HepG2 (cell line): Measurements from ENCODE around the gene TANC1. TPM values are rescaled to one million over a fixed set of nuclear protein-coding genes. Genes with fewer than 3 reads are reported as not detected.

Experiments
- ATAC-seq: fragments of 200-7000 bp; cut with Tn5 transposase; 3 replicates; pipeline ENCODE4 v1.9.1; 2020; ENCODE audit warnings: mild to moderate bottlenecking, moderate library complexity
- BruUV-seq: library from RNA; stranded (reverse); fragments of 400-500 nt; replicated peaks from 2 replicates; lab custom pipeline; 2021; lab: Mats Ljungman, UMichigan
- CTCF ChIA-PET: fragments of 300-600 bp; formaldehyde crosslinking; extraction: SDS; loops from one replicate; lab custom pipeline; 2021; ENCODE audit warnings: low total read pairs, inconsistent platforms, low intra/inter-chr PET ratio; lab: Yijun Ruan, JAX
- POLR2A ChIA-PET: fragments of 350-600 bp; sonication (Branson Sonifier 250); formaldehyde crosslinking; loops from one replicate; lab custom pipeline; 2020; ENCODE audit warnings: antibody characterized with exemption, inconsistent platforms; lab: Yijun Ruan, JAX
- DNase-seq: peaks from one replicate; pipeline ENCODE4 v3.0.0-alpha.2; 2015; ENCODE audit warnings: low spot score
- FAIRE-seq: peaks from 3 replicates; lab custom pipeline; 2011; peaks lifted over from hg19 to GRCh38; lab: Jason Lieb, UNC
- H2AFZ ChIP-seq: one replicate; pipeline ENCODE4 v1.6.1; 2011; ENCODE audit warnings: low read length, inconsistent platforms
- H3K27ac ChIP-seq: fragments of 300-600 bp; 3 replicates; pipeline ENCODE4 v1.8.0; 2011; ENCODE audit warnings: mixed run types, mild to moderate bottlenecking, mixed read lengths, low read length, inconsistent platforms; ENCODE audit not compliant: insufficient read depth; ENCODE audit errors: extremely low read length
- H3K27me3 ChIP-seq, 2 experiments: fragments of 200-600 bp in 1 of 2; 2 replicates in 1 of 2; 3 replicates in 1 of 2; pipeline versions ENCODE4 v1.6.0 to v1.8.0; 2011; ENCODE audit warnings: low read length in 2 of 2, mild to moderate bottlenecking in 2 of 2, moderate library complexity in 2 of 2, inconsistent platforms in 1 of 2; ENCODE audit not compliant: insufficient read depth in 2 of 2, control insufficient read depth in 1 of 2
- H3K36me3 ChIP-seq, 2 experiments: fragments of 200-600 bp in 1 of 2; replicated peaks in 1 of 2; 2 replicates in 1 of 2; 3 replicates in 1 of 2; pipeline versions ENCODE4 v1.5.1 to v1.8.0; 2011; ENCODE audit warnings: low read length in 2 of 2, inconsistent platforms in 1 of 2; ENCODE audit not compliant: insufficient read depth in 2 of 2, control insufficient read depth in 1 of 2
- H3K4me1 ChIP-seq: 2 replicates; pipeline ENCODE4 v1.5.1; 2012; ENCODE audit warnings: low read length, inconsistent platforms; ENCODE audit not compliant: insufficient read depth
- H3K4me2 ChIP-seq: 2 replicates; pipeline ENCODE4 v1.6.0; 2011; ENCODE audit warnings: low read depth, low read length, inconsistent platforms
- H3K4me3 ChIP-seq, 3 experiments: fragments of 200-600 bp in 1 of 3; sonication (generic), shearing (Covaris generic) in 1 of 3; replicated peaks in 1 of 3; 2 replicates each; pipeline ENCODE4 v1.5.1; 2011 to 2016; ENCODE audit warnings: low read length in 3 of 3, inconsistent platforms in 2 of 3, low read depth in 2 of 3, mild to moderate bottlenecking in 2 of 3, control low read depth in 1 of 3, mixed read lengths in 1 of 3; ENCODE audit not compliant: insufficient read depth in 1 of 3
- H3K79me2 ChIP-seq: one replicate; pipeline ENCODE4 v1.6.1; 2011; ENCODE audit warnings: low read length, inconsistent platforms; ENCODE audit not compliant: insufficient read depth
- H3K9ac ChIP-seq: 2 replicates; pipeline ENCODE4 v1.6.0; 2011; ENCODE audit warnings: mild to moderate bottlenecking, low read depth, low read length, inconsistent platforms; ENCODE audit not compliant: insufficient read depth
- H3K9me3 ChIP-seq: 2 replicates; pipeline ENCODE4 v1.5.1; 2012; ENCODE audit warnings: mild to moderate bottlenecking, low read length
- H4K20me1 ChIP-seq: 2 replicates; pipeline ENCODE4 v1.6.0; 2011; ENCODE audit warnings: inconsistent platforms, mild to moderate bottlenecking, low read length, moderate library complexity; ENCODE audit not compliant: insufficient read depth
- MAX ChIP-seq: IDR thresholded peaks from 2 replicates; pipeline ENCODE4 v1.6.1; 2012; ENCODE audit warnings: inconsistent platforms
- MYC ChIP-seq: sonication (generic); formaldehyde crosslinking; IDR thresholded peaks from 2 replicates; pipeline ENCODE4 v1.9.0; 2021; ENCODE audit warnings: missing genetic modification reagents, borderline replicate concordance
- NFIC ChIP-seq: IDR thresholded peaks from 2 replicates; pipeline ENCODE4 v1.6.1; 2012; ENCODE audit warnings: mild to moderate bottlenecking, low read length, inconsistent platforms
- ONECUT2 ChIP-seq: sonication (generic); formaldehyde crosslinking; IDR thresholded peaks from 2 replicates; pipeline ENCODE4 v1.4.0; 2020; ENCODE audit warnings: missing genetic modification reagents
- PAF1 ChIP-seq: IDR thresholded peaks from 2 replicates; pipeline ENCODE4 v1.6.1; 2016; ENCODE audit warnings: missing genetic modification reagents, missing compliant biosample characterization
- ZNF235 ChIP-seq: sonication (generic); formaldehyde crosslinking; IDR thresholded peaks from 2 replicates; pipeline ENCODE4 v1.8.1; 2023; ENCODE audit warnings: mild to moderate bottlenecking, missing genetic modification reagents, borderline replicate concordance
- ZNF280D ChIP-seq: sonication (generic); formaldehyde crosslinking; IDR thresholded peaks from 2 replicates; pipeline ENCODE4 v1.5.1; 2020; ENCODE audit warnings: mild to moderate bottlenecking, missing genetic modification reagents
- ZNF839 ChIP-seq: sonication (generic); formaldehyde crosslinking; IDR thresholded peaks from 2 replicates; pipeline ENCODE4 v1.4.0; 2020; ENCODE audit warnings: missing genetic modification reagents, mild to moderate bottlenecking, borderline replicate concordance
- ZSCAN20 ChIP-seq: sonication (generic); formaldehyde crosslinking; IDR thresholded peaks from 2 replicates; pipeline ENCODE4 v1.4.0; 2020; ENCODE audit warnings: missing genetic modification reagents, mild to moderate bottlenecking, borderline replicate concordance
- WGBS: methylation state at CpG from one replicate; pipeline ENCODE4 v1.1.6; 2017; ENCODE audit warnings: low lambda C conversion rate; 5-methylcytosine and 5-hydroxymethylcytosine counted together
- in situ Hi-C: cut with HindIII; loops from 2 replicates; pipeline ENCODE4 v1.10.0; 2017; ENCODE audit warnings: low pct_unique_long_range_greater_than_20kb; ENCODE audit not compliant: extremely low pct_ligation_motif_present
- intact Hi-C: fragments of 100-400 bp; cut with micrococcal nuclease; formaldehyde crosslinking; loops from one replicate; pipeline ENCODE4 v1.10.0; 2022; ENCODE audit not compliant: unreplicated experiment
- polyA plus RNA-seq, 8 experiments: library from polyadenylated mRNA; depleted of rRNA in 3 of 8; stranded (reverse) in 7 of 8; unstranded in 1 of 8; fragments of >200 nt; fragmentation: Illumina TruSeq in 4 of 8; extraction: Trizol in 4 of 8; gene quantifications; 2 replicates each; pipeline versions ENCODE4 v1.2.1 to v1.2.3, GENCODE V29; 2011 to 2016; ENCODE audit warnings: low read depth in 4 of 8, missing spikeins in 1 of 8, mixed read lengths in 1 of 8; ENCODE audit not compliant: insufficient read depth in 1 of 8
- total RNA-seq, 5 experiments: library from RNA; depleted of rRNA; stranded (reverse); fragments of >200 nt; fragmentation: Illumina TruSeq; extraction: Trizol; gene quantifications; 2 replicates each; pipeline ENCODE4 v1.2.3, GENCODE V29; 2016; ENCODE audit warnings: low read depth in 1 of 5

The TANC1 gene
- total and polyA plus RNA-seq, 2 of the 13 experiments (the other 11 are each of a cell fraction or from before 2014, with no cell fraction given) = 2.3 to 5.6 TPM

GRCh38 chr2:159137511-159138241 is 169.2 kb downstream of the TANC1 start (continued):
- TF ChIP-seq ZSCAN20 (CRISPR knock-in tag) (no peak), MYC (CRISPR knock-in tag) (no peak), NFIC (no peak), ONECUT2 (CRISPR knock-in tag) (no peak), MAX (no peak), ZNF235 (no peak), ZNF839 (CRISPR knock-in tag) (no peak), PAF1 (CRISPR knock-in tag) (no peak)

GRCh38 chr2:159138642-159139182 is 170.3 kb downstream of the TANC1 start:
- Histone ChIP-seq H4K20me1 (no peaks in the 10 kb centered on the region), H3K27me3 (no peaks in the 10 kb centered on the region), H3K9me3 (no peaks in the 10 kb centered on the region), H3K4me3 (no peak overlapping the region), H3K27ac (no peak overlapping the region), H2AFZ (no peak overlapping the region), H3K4me2 (no peak overlapping the region), H3K9ac (no peak overlapping the region), H3K4me1 (no peaks in the 10 kb centered on the region), H3K36me3 (no peaks in the 10 kb centered on the region), H3K79me2 (no peaks in the 10 kb centered on the region)
- 54% methylated on average over 5 of the region's 5 CpGs for WGBS
- POLR2A ChIA-PET = no interaction called here
- intact Hi-C loops (no loop called here), in situ Hi-C loops (no loop called here)
- ATAC-seq (no peak), DNase-seq (no peak), FAIRE-seq (no peak)
- CTCF ChIA-PET = no interaction called here
- TF ChIP-seq ZNF280D (CRISPR knock-in tag) = no peak
- no TSS peak for BruUV-seq
